Thoracic aorta (tissue), 2 donors: Measurements from ENCODE around the gene CELF4. TPM values are rescaled to one million over a fixed set of nuclear protein-coding genes. Genes with fewer than 3 reads are reported as not detected.

Experiments used
- ATAC-seq: fragments of 150-250 bp; one replicate; pipeline ENCODE4 v1.8.0; 2017; ENCODE audit warnings: low read depth; ENCODE audit not compliant: insufficient number of reproducible peaks, low FRiP score
- DNase-seq: peaks from one replicate; pipeline ENCODE4 v3.0.0-alpha.2; 2020; ENCODE audit warnings: low spot score
- H3K27ac ChIP-seq, 2 donors: fragments of 200-600 bp; sonication (generic); 1 replicate in 1 of 2; 2 replicates in 1 of 2; pipeline ENCODE4 v1.5.1; 2016; ENCODE audit warnings: mild to moderate bottlenecking in 2 of 2, moderate library complexity in 2 of 2
- H3K27me3 ChIP-seq: fragments of 200-600 bp; sonication (generic); replicated peaks from 2 replicates; pipeline ENCODE4 v1.6.0; 2016; ENCODE audit warnings: mild to moderate bottlenecking; ENCODE audit not compliant: insufficient read depth
- H3K36me3 ChIP-seq: fragments of 200-600 bp; sonication (generic); one replicate; pipeline ENCODE4 v1.5.1; 2016
- H3K4me1 ChIP-seq, 2 donors: fragments of 200-600 bp; sonication (generic); 1 replicate in 1 of 2; 2 replicates in 1 of 2; pipeline versions ENCODE4 v1.5.1 to v1.6.0; 2016; ENCODE audit warnings: low read depth in 2 of 2, mild to moderate bottlenecking in 1 of 2; ENCODE audit not compliant: control insufficient read depth in 1 of 2
- H3K4me3 ChIP-seq: fragments of 200-600 bp; sonication (generic); 2 replicates; pipeline ENCODE4 v1.5.1; 2016; ENCODE audit warnings: mild to moderate bottlenecking
- H3K9me3 ChIP-seq: fragments of 200-600 bp; sonication (generic); 2 replicates; pipeline ENCODE4 v1.5.1; 2016
- total RNA-seq, 2 donors: library from RNA; depleted of rRNA; stranded (reverse); fragments of >200 nt; gene quantifications; one replicate each; pipeline versions ENCODE4 v1.1.0 to v1.2.3, GENCODE V29; 2016
- TF ChIP-seq, protein P1 (sequence below): fragments of 200-600 bp; sonication (generic); IDR thresholded peaks from one replicate; pipeline ENCODE4 v1.5.1; 2019; ENCODE audit warnings: antibody characterized with exemption

CELF4 gene
- total RNA-seq, 2 donors from 2014 or later, result not detected

DNA sequence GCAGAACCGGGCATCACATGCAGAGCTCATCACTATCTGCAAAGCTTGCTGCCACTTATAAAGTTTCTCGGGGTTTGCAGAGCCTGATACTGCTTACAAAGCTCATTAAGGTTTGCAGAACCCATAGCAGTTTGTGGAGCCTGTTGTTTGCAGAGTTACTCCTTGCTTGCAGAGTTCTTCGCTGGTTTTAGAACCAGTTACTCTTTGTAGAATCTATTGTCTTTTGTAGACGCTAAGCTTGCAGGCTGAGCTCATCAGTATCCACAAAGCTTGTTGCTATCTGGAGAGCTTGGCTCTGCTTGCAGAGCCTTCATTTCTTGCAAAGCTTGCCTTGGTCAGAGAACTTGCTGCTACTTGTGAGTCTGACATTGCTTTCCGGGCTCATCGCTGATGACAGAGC, 106.9 kb downstream of the CELF4 start:
- no peak for DNase-seq
- ATAC-seq, result no peak
- TF ChIP-seq, protein P1, sequence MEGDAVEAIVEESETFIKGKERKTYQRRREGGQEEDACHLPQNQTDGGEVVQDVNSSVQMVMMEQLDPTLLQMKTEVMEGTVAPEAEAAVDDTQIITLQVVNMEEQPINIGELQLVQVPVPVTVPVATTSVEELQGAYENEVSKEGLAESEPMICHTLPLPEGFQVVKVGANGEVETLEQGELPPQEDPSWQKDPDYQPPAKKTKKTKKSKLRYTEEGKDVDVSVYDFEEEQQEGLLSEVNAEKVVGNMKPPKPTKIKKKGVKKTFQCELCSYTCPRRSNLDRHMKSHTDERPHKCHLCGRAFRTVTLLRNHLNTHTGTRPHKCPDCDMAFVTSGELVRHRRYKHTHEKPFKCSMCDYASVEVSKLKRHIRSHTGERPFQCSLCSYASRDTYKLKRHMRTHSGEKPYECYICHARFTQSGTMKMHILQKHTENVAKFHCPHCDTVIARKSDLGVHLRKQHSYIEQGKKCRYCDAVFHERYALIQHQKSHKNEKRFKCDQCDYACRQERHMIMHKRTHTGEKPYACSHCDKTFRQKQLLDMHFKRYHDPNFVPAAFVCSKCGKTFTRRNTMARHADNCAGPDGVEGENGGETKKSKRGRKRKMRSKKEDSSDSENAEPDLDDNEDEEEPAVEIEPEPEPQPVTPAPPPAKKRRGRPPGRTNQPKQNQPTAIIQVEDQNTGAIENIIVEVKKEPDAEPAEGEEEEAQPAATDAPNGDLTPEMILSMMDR, result no peak
- Histone ChIP-seq H3K27ac (no peak overlapping the region), H3K4me1 (no peaks in the 10 kb centered on the region), H3K4me3 (no peak overlapping the region), H3K27me3 (no peaks in the 10 kb centered on the region), H3K36me3 (no peaks in the 10 kb centered on the region), H3K9me3 (no peaks in the 10 kb centered on the region)

- peaks cover 0 to 4% of the 10 kb centered on the region in 2 donors for H3K4me1 ChIP-seq
- H3K27ac ChIP-seq, result no peak overlapping the region
- no peak for DNase-seq
- H3K4me3 ChIP-seq, result no peak overlapping the region
- no peaks in the 10 kb centered on the region for H3K9me3 ChIP-seq
- TF ChIP-seq, protein P1, result no peak
- no peak for ATAC-seq
- H3K27me3 ChIP-seq, result no peaks in the 10 kb centered on the region
- H3K36me3 ChIP-seq, result no peaks in the 10 kb centered on the region
Observed at GRCh38 chr18:37457753-37458152, 107.8 kb downstream of the CELF4 start.

DNA sequence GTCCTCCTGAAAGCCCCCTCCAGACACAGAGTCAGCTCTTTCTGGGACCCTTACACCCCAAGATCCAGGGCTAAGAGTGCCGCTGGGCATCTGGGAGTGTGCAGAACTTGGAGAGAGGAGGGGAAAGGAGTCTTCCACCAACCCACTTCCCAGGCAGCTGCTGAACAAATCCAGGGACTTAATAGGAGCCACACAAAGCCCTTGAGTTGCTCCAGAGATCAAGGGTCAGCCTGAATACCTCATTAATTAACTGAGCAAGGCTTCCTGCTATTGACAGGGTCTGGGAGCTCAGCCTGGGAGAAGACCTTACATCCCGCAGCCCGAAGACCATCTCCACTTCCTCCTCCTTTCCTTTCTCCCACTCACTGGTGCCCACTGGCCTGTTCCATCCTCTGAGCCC, 108.3 kb downstream of the CELF4 start:
- Histone ChIP-seq H3K9me3 (no peaks in the 10 kb centered on the region), H3K36me3 (no peaks in the 10 kb centered on the region), H3K27ac (no peak overlapping the region), H3K4me3 (no peak overlapping the region), H3K4me1 (peaks cover 0 to 4% of the 10 kb centered on the region in 2 donors), H3K27me3 (no peaks in the 10 kb centered on the region)
- ATAC-seq (no peak), DNase-seq (no peak)
- TF ChIP-seq, protein P1, result no peak

DNA sequence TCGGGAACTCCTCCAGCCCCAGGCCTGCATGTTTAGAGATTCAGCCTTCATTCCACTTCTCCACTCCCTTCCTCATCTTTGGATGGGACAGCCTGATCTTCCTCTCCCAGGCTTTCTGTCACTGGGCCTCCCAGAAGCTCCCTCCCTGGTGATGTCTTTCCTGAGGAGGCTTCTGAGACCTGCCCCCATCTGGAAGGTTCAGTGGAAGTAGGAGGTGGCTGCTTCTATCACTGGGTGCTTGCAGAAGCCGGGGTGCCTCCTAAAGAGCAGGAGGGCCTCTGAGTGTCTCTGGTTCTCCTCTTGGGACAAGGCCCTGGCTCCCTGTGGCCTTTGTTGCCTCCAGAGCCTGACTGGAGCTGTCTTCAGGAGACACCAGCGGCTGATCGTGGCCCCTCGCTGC, 108.7 kb downstream of the CELF4 start:
- TF ChIP-seq, protein P1, result no peak
- Histone ChIP-seq H3K27me3 (no peaks in the 10 kb centered on the region), H3K4me3 (no peak overlapping the region)

GRCh38 chr18:37456395-37456794, 109.2 kb downstream of the CELF4 start:
- ATAC-seq (no peak), DNase-seq (no peak)
- Histone ChIP-seq H3K4me3 (no peak overlapping the region), H3K9me3 (no peaks in the 10 kb centered on the region), H3K4me1 (peaks cover 0 to 4% of the 10 kb centered on the region in 2 donors), H3K36me3 (no peaks in the 10 kb centered on the region), H3K27ac (no peak overlapping the region), H3K27me3 (no peaks in the 10 kb centered on the region)
- TF ChIP-seq, protein P1, result no peak

More for the DNA sequence above, 108.7 kb downstream of the CELF4 start:
- Histone ChIP-seq H3K36me3 (no peaks in the 10 kb centered on the region), H3K9me3 (no peaks in the 10 kb centered on the region), H3K27ac (no peak overlapping the region), H3K4me1 (peaks cover 0 to 4% of the 10 kb centered on the region in 2 donors)
- ATAC-seq, result no peak
- DNase-seq, result no peak
